ENCODE results near the gene MTARC1. TPM values are rescaled to one million over a fixed set of nuclear protein-coding genes. Genes with fewer than 3 reads are reported as not detected.

The MTARC1 gene
- total RNA-seq, 1 donor from 2014 or later = 8.3 TPM

- Histone ChIP-seq H3K4me1 (peaks cover 25% of the 10 kb centered on the region), H3K9me3 (replicated peaks) (no peaks in the 10 kb centered on the region), H3K27ac (replicated peaks) (no peak overlapping the region), H3K36me3 (peaks cover 8% of the 10 kb centered on the region), H3K4me3 (no peak overlapping the region), H3K27me3 (ENCODE audit: low read depth) (no peaks in the 10 kb centered on the region)
- DNase-seq = no peak
- intact Hi-C loops (cut with micrococcal nuclease) = no loop called here
- no peak for TF ChIP-seq CTCF (IDR thresholded peaks at IDR 0.05; ENCODE audit: borderline replicate concordance)
These were observed 9.8 kb downstream of the MTARC1 start for GRCh38 chr1:220796530-220796929.

GRCh38 chr1:220797044-220797443 lies 10.3 kb downstream of the MTARC1 start:
- no peaks in the 10 kb centered on the region for H3K9me3 ChIP-seq (replicated peaks)
- intact Hi-C loops (cut with micrococcal nuclease) = no loop called here
- no peak overlapping the region for H3K4me3 ChIP-seq
- TF ChIP-seq CTCF (IDR thresholded peaks at IDR 0.05; ENCODE audit: borderline replicate concordance) = no peak
- peaks cover 20% of the 10 kb centered on the region for H3K4me1 ChIP-seq
- H3K36me3 ChIP-seq = peaks cover 8% of the 10 kb centered on the region
- no peak overlapping the region for H3K27ac ChIP-seq (replicated peaks)
- no peak for DNase-seq
- H3K27me3 ChIP-seq (ENCODE audit: low read depth) = no peaks in the 10 kb centered on the region

- Histone ChIP-seq H3K27me3 (ENCODE audit: low read depth) (no peaks in the 10 kb centered on the region), H3K27ac (replicated peaks) (no peak overlapping the region), H3K36me3 (peaks cover 9% of the 10 kb centered on the region), H3K9me3 (replicated peaks) (no peaks in the 10 kb centered on the region), H3K4me3 (no peak overlapping the region), H3K4me1 (peaks cover 16% of the 10 kb centered on the region)
- DNase-seq = no peak
- intact Hi-C loops (cut with micrococcal nuclease) = no loop called here
- TF ChIP-seq CTCF (IDR thresholded peaks at IDR 0.05; ENCODE audit: borderline replicate concordance) = no peak
These were observed 10.8 kb downstream of the MTARC1 start for GRCh38 chr1:220797553-220797952.

GRCh38 chr1:220798338-220798737 lies 11.6 kb downstream of the MTARC1 start:
- H3K9me3 ChIP-seq (replicated peaks) = no peaks in the 10 kb centered on the region
- H3K4me1 ChIP-seq = peaks cover 16% of the 10 kb centered on the region
- DNase-seq = no peak
- H3K36me3 ChIP-seq = peaks cover 13% of the 10 kb centered on the region
- intact Hi-C loops (cut with micrococcal nuclease) = no loop called here
- no peak for TF ChIP-seq CTCF (IDR thresholded peaks at IDR 0.05; ENCODE audit: borderline replicate concordance)
- H3K4me3 ChIP-seq = no peak overlapping the region
- H3K27me3 ChIP-seq (ENCODE audit: low read depth) = no peaks in the 10 kb centered on the region
- no peak overlapping the region for H3K27ac ChIP-seq (replicated peaks)

GRCh38 chr1:220800262-220800661 lies 13.5 kb downstream of the MTARC1 start:
- H3K27ac ChIP-seq (replicated peaks) = no peak overlapping the region
- intact Hi-C loops (cut with micrococcal nuclease) = no loop called here
- TF ChIP-seq CTCF (IDR thresholded peaks at IDR 0.05; ENCODE audit: borderline replicate concordance) = no peak
- H3K4me1 ChIP-seq = peaks cover 16% of the 10 kb centered on the region
- DNase-seq = no peak
- no peak overlapping the region for H3K4me3 ChIP-seq
- no peaks in the 10 kb centered on the region for H3K9me3 ChIP-seq (replicated peaks)
- H3K36me3 ChIP-seq = peaks cover 13% of the 10 kb centered on the region
- H3K27me3 ChIP-seq (ENCODE audit: low read depth) = no peaks in the 10 kb centered on the region
